Central memory CD8-positive, alpha-beta T cell (primary cell): ENCODE data around the gene TCEAL9.
"Not testable (repeated sequence)": the region's sequence is repeated elsewhere in the genome, so short reads cannot be mapped to it uniquely, and the experiment has no call there.

Experiments
- ATAC-seq: fragments of 150-1000 bp; cut with Tn5 transposase; replicated peaks from 2 replicates; pipeline ENCODE4 v1.10.0; 2022; ENCODE audit warnings: mild to moderate bottlenecking, moderate FRiP score, moderate number of reproducible peaks; ENCODE audit not compliant: poor library complexity, severe bottlenecking; ENCODE audit errors: extremely low read depth
- DNase-seq, 2 donors: peaks; one replicate each; pipeline ENCODE4 v3.0.0; 2021; ENCODE audit warnings: low spot score in 2 of 2
- H3K27ac Mint-ChIP-seq: one replicate; pipeline ENCODE4 v1.8.0; 2022; ENCODE audit warnings: low read depth, mild to moderate bottlenecking, moderate library complexity, mixed read lengths
- H3K27me3 Mint-ChIP-seq: one replicate; pipeline ENCODE4 v1.8.0; 2022; ENCODE audit warnings: mixed read lengths
- H3K36me3 Mint-ChIP-seq: one replicate; pipeline ENCODE4 v1.8.0; 2022; ENCODE audit warnings: mild to moderate bottlenecking, moderate library complexity, mixed read lengths; ENCODE audit not compliant: insufficient read depth
- H3K4me1 Mint-ChIP-seq: one replicate; pipeline ENCODE4 v1.8.0; 2022; ENCODE audit warnings: mixed read lengths
- H3K4me3 Mint-ChIP-seq: one replicate; pipeline ENCODE4 v1.8.0; 2022; ENCODE audit warnings: mild to moderate bottlenecking, moderate library complexity, mixed read lengths
- H3K9me3 Mint-ChIP-seq: one replicate; pipeline ENCODE4 v1.8.0; 2022; ENCODE audit warnings: mixed read lengths

Gene TCEAL9

DNA sequence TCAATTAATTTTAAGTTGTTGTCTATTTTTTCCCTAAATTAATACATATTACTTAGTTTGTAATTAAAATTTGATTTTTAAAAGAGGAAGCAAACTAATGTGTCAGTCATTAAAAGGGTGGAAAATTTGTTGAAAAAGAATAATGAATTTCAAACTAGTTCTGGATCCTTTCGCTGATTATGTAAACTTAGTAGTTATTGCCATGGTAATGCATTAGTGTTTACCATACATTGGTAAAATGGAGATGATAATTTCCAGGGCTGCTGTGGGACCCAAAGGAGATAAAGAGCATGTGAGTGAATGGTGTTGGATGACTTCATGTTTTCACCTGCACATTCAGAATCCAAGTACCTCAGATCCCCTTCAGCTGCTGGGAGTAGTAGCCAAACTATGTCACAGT lies 26.6 kb downstream of the TCEAL9 start:
- Mint-ChIP-seq H3K4me1 (no peaks in the 10 kb centered on the region), H3K27me3 (no peaks in the 10 kb centered on the region), H3K27ac (no peak overlapping the region), H3K4me3 (no peak overlapping the region), H3K9me3 (no peaks in the 10 kb centered on the region), H3K36me3 (peaks cover under 1% of the 10 kb centered on the region)
- ATAC-seq (no peak), DNase-seq (no peak)

DNA sequence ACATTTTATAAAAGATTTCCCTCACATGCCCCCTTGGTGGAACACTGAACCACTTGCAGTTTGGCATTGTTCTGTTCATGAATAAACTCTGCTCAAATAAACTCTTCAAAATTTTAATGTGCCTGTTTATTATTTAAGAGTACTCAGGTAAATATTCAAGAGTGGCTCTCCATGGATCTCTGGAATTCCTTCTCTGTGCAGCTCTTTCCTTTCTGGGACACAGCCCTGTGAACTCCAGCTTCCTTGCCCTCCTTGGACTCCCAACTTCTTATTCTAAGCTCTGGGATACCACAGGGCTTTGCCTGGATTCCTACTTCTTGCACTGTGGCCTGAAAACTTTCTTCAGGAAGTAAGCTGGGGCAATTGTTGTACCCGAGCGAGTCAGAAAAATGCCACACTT lies 28.4 kb downstream of the TCEAL9 start:
- Mint-ChIP-seq H3K27me3 (peaks cover 11% of the 10 kb centered on the region), H3K9me3 (no peaks in the 10 kb centered on the region), H3K27ac (no peak overlapping the region), H3K4me3 (no peak overlapping the region), H3K36me3 (no peaks in the 10 kb centered on the region), H3K4me1 (no peaks in the 10 kb centered on the region)
- DNase-seq (no peak), ATAC-seq (no peak)

DNA sequence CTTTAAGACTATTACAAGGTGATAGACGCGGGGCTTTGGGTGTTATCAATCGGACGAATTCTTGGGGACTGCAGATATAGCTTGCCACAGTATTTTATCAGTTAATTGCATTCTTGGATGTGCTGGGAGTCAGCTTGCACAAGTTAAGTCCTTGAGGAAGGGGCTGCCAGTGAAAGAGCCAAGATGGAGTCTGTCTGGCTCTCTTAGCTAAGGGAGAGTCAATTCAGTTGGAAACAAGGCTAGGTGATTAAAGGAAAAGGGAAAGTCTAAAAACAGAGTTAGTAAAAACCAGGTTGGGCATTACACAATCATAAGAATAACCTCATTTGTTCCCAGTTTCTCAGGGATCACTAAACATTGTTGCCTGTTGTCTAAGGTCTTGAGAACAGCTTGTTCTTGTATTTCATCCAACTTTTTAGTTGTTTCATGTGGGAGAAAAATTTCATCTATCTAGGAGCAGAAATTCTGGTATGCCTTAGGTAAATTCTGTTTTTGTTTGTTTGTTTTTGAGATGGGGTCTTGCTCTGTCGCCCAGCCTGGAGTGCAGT lies 29.1 kb downstream of the TCEAL9 start:
- not testable (repeated sequence) for H3K4me1 Mint-ChIP-seq, H3K27ac Mint-ChIP-seq, H3K4me3 Mint-ChIP-seq, ATAC-seq, DNase-seq, H3K36me3 Mint-ChIP-seq, H3K9me3 Mint-ChIP-seq
- peaks cover 18% of the 10 kb centered on the region for H3K27me3 Mint-ChIP-seq

DNA sequence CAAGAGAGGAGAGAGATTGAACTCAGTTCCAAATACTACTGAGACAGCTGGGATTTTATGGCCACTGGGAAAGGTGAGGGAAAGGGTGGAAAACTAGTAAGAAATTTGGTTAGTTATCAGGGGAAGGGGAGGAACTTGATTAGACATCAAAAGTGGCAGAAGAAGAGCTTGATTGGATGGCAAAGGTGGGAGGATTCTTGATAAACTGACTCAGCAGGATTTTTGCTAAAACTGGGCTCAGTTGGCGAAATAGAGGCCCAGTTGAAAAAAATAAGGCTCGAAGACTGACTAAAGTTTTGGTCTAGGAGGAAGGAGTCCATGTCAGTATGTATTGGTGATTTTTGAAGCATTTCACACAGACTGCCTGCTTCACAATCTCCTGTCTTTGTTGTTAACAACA lies 30.0 kb downstream of the TCEAL9 start:
- no peak for ATAC-seq

DNA sequence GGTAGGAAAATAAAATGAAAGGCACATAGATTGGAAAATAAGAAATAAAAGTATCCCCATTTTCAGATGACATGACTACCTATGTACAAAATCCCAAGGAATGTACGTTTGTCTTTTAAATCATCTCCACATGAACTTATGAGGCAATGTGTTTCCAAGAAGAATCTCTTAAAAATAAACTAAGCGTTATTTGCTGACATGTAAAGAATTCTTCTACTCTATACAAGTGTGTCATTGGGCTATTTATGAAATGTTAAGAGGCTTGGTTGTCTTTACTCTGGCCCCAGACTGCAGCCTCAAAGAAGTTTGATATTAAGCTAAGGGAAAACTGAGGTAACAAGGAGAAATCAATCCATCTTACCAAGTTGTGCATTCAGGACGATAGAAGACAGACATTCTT lies 37.2 kb downstream of the TCEAL9 start:
- H3K27me3 Mint-ChIP-seq: peaks cover 26% of the 10 kb centered on the region

More for the DNA sequence above, 30.0 kb downstream of the TCEAL9 start:
- no peak for DNase-seq
- no peaks in the 10 kb centered on the region for H3K9me3 Mint-ChIP-seq
- peaks cover 26% of the 10 kb centered on the region for H3K27me3 Mint-ChIP-seq
- H3K4me3 Mint-ChIP-seq: no peak overlapping the region
- H3K27ac Mint-ChIP-seq: no peak overlapping the region
- no peaks in the 10 kb centered on the region for H3K4me1 Mint-ChIP-seq
- no peaks in the 10 kb centered on the region for H3K36me3 Mint-ChIP-seq

DNA sequence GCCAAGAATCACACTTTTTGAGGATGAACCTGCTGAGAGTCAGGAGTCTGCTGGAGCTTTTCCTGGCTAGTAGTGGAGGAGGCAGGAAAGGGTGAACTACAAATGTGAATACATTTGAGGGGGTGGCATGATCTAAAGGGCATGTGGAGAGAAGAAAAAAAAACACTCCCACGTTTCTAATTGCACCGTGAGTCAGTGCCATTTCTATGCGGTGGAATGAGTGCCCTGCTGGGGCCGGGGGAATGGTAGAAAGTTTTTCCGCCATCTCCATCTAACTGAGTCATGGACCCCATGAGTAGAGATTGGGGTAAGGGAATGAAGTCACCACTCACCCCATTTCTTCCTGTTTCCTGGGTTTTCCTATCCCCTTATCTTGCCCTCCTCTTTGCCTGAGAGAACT lies 39.9 kb downstream of the TCEAL9 start:
- ATAC-seq (no peak), DNase-seq (no peak)
- H3K4me3 Mint-ChIP-seq: no peak overlapping the region
- no peak overlapping the region for H3K27ac Mint-ChIP-seq
- H3K9me3 Mint-ChIP-seq: no peaks in the 10 kb centered on the region
- H3K36me3 Mint-ChIP-seq: peaks cover 4% of the 10 kb centered on the region
- no peaks in the 10 kb centered on the region for H3K4me1 Mint-ChIP-seq
- no peaks in the 10 kb centered on the region for H3K27me3 Mint-ChIP-seq

More for the DNA sequence above, 37.2 kb downstream of the TCEAL9 start:
- ATAC-seq (no peak), DNase-seq (no peak)
- Mint-ChIP-seq H3K4me3 (no peak overlapping the region), H3K36me3 (peaks cover 4% of the 10 kb centered on the region), H3K27ac (no peak overlapping the region), H3K4me1 (no peaks in the 10 kb centered on the region), H3K9me3 (no peaks in the 10 kb centered on the region)

DNA sequence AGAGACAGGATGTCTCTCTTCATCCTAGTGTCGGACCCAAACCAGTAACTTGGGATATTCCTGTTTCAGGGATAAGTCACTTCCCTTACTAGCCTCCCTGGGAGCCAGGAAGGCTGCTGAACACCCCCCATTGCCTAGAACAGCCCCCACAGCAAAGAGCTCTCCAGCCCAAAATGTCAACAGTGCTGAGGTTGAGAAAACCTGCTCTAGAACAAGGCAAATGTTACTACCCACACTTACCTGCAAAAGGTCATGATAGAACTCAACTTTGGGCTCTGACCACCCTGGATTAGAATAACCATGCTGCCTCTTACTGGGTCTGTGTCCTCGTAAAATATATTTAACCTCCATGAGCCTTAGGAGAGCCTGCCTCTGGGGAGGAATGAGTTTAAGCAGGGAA lies 40.4 kb downstream of the TCEAL9 start:
- Mint-ChIP-seq H3K27ac (no peak overlapping the region), H3K36me3 (peaks cover 4% of the 10 kb centered on the region), H3K4me1 (no peaks in the 10 kb centered on the region), H3K4me3 (no peak overlapping the region), H3K27me3 (no peaks in the 10 kb centered on the region), H3K9me3 (no peaks in the 10 kb centered on the region)
- DNase-seq (no peak), ATAC-seq (no peak)

DNA sequence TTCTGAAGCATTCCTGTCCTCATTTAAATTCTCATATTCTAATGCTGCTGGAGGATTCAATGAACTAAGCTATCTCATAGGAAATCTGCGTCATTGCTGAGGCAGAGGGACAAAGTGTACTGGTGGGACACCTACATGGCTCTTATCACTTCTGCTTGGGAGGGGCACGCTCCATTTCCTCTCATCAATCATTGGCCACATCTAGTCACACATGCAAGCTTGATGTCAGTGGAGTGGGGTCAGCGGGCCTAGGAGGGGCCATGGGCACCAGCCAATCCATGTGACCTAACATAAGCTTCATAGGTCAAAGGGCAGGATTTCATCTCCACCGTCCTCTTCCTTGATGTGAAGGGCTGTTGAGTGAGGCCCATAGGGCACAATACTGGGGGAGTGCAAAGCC lies 41.4 kb downstream of the TCEAL9 start:
- ATAC-seq (no peak), DNase-seq (no peak)
- Mint-ChIP-seq H3K4me3 (no peak overlapping the region), H3K9me3 (no peaks in the 10 kb centered on the region), H3K27ac (no peak overlapping the region), H3K27me3 (no peaks in the 10 kb centered on the region), H3K36me3 (peaks cover 4% of the 10 kb centered on the region), H3K4me1 (no peaks in the 10 kb centered on the region)

DNA sequence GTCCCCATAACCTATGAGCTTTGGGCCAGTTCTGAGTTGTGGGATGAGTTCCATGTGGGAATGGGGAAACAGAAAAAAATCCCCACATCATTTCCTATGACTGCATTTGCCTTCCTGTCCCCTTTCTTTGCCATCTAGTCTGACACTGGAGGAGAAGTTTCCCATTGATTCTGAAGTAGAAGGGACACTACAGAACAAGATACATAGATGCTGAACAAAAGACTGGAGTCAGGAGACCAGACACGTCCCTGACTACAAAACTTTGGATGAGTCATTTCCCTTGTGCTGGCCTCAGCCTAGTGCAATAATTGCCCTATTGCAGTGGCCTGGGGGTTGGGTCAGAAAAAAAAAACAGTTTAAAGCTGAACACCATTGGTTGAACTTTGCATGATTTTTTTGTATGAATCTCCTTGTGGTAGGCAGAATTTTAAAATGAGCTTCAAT lies 42.1 kb downstream of the TCEAL9 start:
- Mint-ChIP-seq H3K27me3 (no peaks in the 10 kb centered on the region), H3K27ac (no peak overlapping the region), H3K4me1 (no peaks in the 10 kb centered on the region), H3K4me3 (no peak overlapping the region), H3K36me3 (peaks cover 4% of the 10 kb centered on the region), H3K9me3 (no peaks in the 10 kb centered on the region)
- DNase-seq (no peak), ATAC-seq (no peak)

DNA sequence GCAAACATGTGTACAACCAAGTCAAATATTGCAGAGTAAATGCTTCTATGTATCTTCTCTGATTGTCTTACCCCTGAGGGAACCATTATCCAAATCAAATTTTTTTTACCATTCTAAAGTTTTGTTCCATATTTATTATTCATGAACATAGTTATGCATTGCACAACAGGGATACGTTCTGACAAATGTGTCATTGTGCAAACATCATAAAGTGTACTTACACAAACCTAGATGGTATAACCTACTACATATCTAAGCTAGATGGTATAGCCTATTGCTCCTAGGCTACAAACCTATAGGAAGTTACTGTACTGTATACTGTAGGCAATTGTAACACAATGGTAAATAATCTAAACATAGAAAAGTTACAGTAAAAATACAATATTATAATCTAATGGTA lies 43.4 kb downstream of the TCEAL9 start:
- H3K27ac Mint-ChIP-seq: no peak overlapping the region
- DNase-seq (no peak), ATAC-seq (no peak)
- H3K4me3 Mint-ChIP-seq: no peak overlapping the region
- H3K36me3 Mint-ChIP-seq: peaks cover 4% of the 10 kb centered on the region
- peaks cover 5% of the 10 kb centered on the region for H3K4me1 Mint-ChIP-seq
- H3K9me3 Mint-ChIP-seq: no peaks in the 10 kb centered on the region
- no peaks in the 10 kb centered on the region for H3K27me3 Mint-ChIP-seq

DNA sequence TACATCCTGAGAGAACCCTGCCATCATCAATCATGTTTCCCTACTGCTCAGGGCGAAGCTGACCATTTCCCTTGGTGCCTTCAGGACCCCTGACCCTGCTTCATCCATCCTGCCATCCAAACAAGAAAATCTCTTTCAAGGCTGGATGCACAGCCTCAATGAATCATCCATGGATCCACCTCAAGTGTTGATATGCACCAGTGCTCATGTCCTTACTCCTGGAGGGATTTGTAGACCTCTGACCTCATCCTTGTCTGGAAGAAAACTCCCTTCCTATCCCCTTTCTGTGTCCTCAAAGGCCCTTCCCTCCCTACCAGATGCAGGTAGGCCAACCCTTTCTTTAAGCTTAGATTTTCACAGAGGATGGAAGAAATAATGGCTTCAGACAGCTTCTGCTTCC lies 44.6 kb downstream of the TCEAL9 start:
- ATAC-seq (no peak), DNase-seq (no peak)
- Mint-ChIP-seq H3K4me1 (peaks cover 14% of the 10 kb centered on the region), H3K36me3 (peaks cover 4% of the 10 kb centered on the region), H3K27ac (no peak overlapping the region), H3K27me3 (no peaks in the 10 kb centered on the region), H3K9me3 (no peaks in the 10 kb centered on the region), H3K4me3 (no peak overlapping the region)

DNA sequence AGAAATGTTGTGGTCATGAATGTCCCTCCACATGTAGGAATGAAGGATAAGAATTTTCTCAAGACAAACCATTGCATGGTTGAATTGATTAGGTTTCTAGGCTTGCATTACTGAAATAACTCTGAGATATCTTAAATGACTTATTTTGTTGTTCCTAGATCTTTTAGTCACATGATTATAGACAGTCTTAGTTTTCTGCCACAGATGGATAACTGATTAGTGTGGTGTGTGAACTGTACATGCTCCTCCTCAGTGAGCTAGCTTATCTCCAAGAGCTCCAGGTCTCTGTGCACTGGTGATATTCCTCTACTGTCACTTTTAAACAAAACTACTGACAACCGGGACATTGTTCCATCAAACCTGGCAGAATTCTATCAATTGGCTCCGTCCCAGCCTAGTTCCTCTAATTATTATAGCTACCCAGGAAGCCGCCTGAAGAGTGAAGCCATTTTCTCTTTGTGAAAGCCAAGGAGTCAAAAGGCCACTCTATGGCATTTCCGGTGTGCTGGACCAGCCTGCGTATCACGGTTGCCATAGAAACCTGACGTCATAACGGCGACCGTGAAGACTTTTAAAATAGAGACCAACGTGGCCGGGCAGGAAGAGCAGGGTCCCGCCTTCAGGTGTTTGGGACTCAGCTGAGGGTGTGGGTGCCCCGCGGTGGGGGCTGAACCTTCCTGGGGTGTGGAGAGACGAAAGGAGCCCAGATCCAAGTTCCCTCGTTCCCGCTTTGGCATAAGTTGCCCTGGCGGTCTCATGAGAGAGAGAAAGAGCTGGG lies 48.1 kb downstream of the TCEAL9 start:
- Mint-ChIP-seq H3K27me3 (peaks cover 2% of the 10 kb centered on the region), H3K4me3 (peak overlapping the region; percentile 71), H3K9me3 (no peaks in the 10 kb centered on the region), H3K27ac (peak overlapping the region; percentile 87), H3K4me1 (peaks cover 14% of the 10 kb centered on the region), H3K36me3 (no peaks in the 10 kb centered on the region)
- ATAC-seq (no peak), DNase-seq (peak; percentile 10 to 13)

DNA sequence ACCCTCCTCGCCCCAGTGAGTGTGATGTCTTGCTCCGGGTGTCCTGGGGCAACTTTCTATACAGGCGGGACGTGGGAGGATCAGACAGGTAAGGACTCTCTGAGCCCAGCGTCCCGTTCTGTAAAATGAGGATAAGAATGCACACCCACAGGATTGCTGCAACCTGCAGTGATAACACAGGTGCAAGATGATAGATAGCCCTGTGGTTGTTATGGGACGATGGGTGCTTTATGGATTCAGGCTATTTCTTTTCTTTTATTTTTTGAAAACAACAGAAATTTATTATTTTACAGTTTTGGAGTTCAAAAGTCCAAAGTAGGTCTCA lies 48.7 kb downstream of the TCEAL9 start:
- H3K4me1 Mint-ChIP-seq: peaks cover 14% of the 10 kb centered on the region
- DNase-seq: no peak
- ATAC-seq: no peak
- H3K9me3 Mint-ChIP-seq: no peaks in the 10 kb centered on the region
- H3K36me3 Mint-ChIP-seq: no peaks in the 10 kb centered on the region
- peak overlapping the region; percentile 71 for H3K4me3 Mint-ChIP-seq
- peaks cover 8% of the 10 kb centered on the region for H3K27me3 Mint-ChIP-seq
- peak overlapping the region; percentile 87 for H3K27ac Mint-ChIP-seq
